ENCODE data around the gene BTAF1.
"Not testable (repeated sequence)": the region's sequence is repeated elsewhere in the genome, so short reads cannot be mapped to it uniquely, and the experiment has no call there.

Gene BTAF1

GRCh38 chr10:92025340-92025739, 101.8 kb downstream of the BTAF1 start:
- not testable (repeated sequence) for H3K4me2 ChIP-seq (ENCODE audit: low read length); H3K27ac ChIP-seq (ENCODE audit: low read depth, low read length); H2BK5ac ChIP-seq (ENCODE audit: low read length); H3K27me3 ChIP-seq (ENCODE audit: insufficient read depth, low read length, poor library complexity); H3K56ac ChIP-seq (ENCODE audit: low read length); H4K8ac ChIP-seq (ENCODE audit: low read depth, low read length); H3K4me1 ChIP-seq (ENCODE audit: control insufficient read depth, low read depth, low read length); H3K79me2 ChIP-seq (ENCODE audit: control insufficient read depth, insufficient read depth, low read length); H3K79me1 ChIP-seq (ENCODE audit: low read length); H3K9ac ChIP-seq (ENCODE audit: low read length); DNase-seq; H3K4ac ChIP-seq (ENCODE audit: low read depth, low read length); H3K23ac ChIP-seq (ENCODE audit: low read length); H3K36me3 ChIP-seq (ENCODE audit: control insufficient read depth, insufficient read depth, low read length); H3K4me3 ChIP-seq (ENCODE audit: low read length); H3K18ac ChIP-seq (ENCODE audit: low read length); H2AK5ac ChIP-seq (ENCODE audit: low read length); H2BK15ac ChIP-seq (replicated peaks; ENCODE audit: low read depth); H2BK120ac ChIP-seq (ENCODE audit: low read depth, low read length); H4K5ac ChIP-seq (ENCODE audit: low read length)
- WGBS (ENCODE audit: extremely low coverage, insufficient coverage, low lambda C conversion rate), result no CpG with 5 or more reads among the region's 3 CpGs

GRCh38 chr10:92027141-92027540, 103.6 kb downstream of the BTAF1 start:
- no CpG with 5 or more reads among the region's 4 CpGs for WGBS (ENCODE audit: extremely low coverage, insufficient coverage, low lambda C conversion rate)
- no peak overlapping the region for H3K4me3 ChIP-seq (ENCODE audit: low read length)
- no peaks in the 10 kb centered on the region for H3K79me2 ChIP-seq (ENCODE audit: control insufficient read depth, insufficient read depth, low read length)
- H2AK5ac ChIP-seq (ENCODE audit: low read length), result no peak overlapping the region
- no peaks in the 10 kb centered on the region for H3K4me1 ChIP-seq (ENCODE audit: control insufficient read depth, low read depth, low read length)
- H3K36me3 ChIP-seq (ENCODE audit: control insufficient read depth, insufficient read depth, low read length), result peaks cover 4% of the 10 kb centered on the region
- no peak overlapping the region for H3K9ac ChIP-seq (ENCODE audit: low read length)
- H4K5ac ChIP-seq (ENCODE audit: low read length), result no peak overlapping the region
- no peak overlapping the region for H3K4ac ChIP-seq (ENCODE audit: low read depth, low read length)
- no peak overlapping the region for H3K27ac ChIP-seq (ENCODE audit: low read depth, low read length)
- H3K4me2 ChIP-seq (ENCODE audit: low read length), result no peak overlapping the region
- no peak overlapping the region for H4K8ac ChIP-seq (ENCODE audit: low read depth, low read length)
- H2BK15ac ChIP-seq (replicated peaks; ENCODE audit: low read depth), result no peak overlapping the region
- H2BK5ac ChIP-seq (ENCODE audit: low read length), result no peak overlapping the region
- DNase-seq, result no peak
- no peak overlapping the region for H3K18ac ChIP-seq (ENCODE audit: low read length)
- no peaks in the 10 kb centered on the region for H3K79me1 ChIP-seq (ENCODE audit: low read length)
- H3K27me3 ChIP-seq (ENCODE audit: insufficient read depth, low read length, poor library complexity), result no peaks in the 10 kb centered on the region
- no peak overlapping the region for H3K23ac ChIP-seq (ENCODE audit: low read length)
- H2BK120ac ChIP-seq (ENCODE audit: low read depth, low read length), result no peak overlapping the region
- H3K56ac ChIP-seq (ENCODE audit: low read length), result no peak overlapping the region

- no peaks in the 10 kb centered on the region for H3K79me2 ChIP-seq (ENCODE audit: control insufficient read depth, insufficient read depth, low read length)
- H3K18ac ChIP-seq (ENCODE audit: low read length), result no peak overlapping the region
- no peak overlapping the region for H2BK120ac ChIP-seq (ENCODE audit: low read depth, low read length)
- peaks cover 4% of the 10 kb centered on the region for H3K4me1 ChIP-seq (ENCODE audit: control insufficient read depth, low read depth, low read length)
- H4K5ac ChIP-seq (ENCODE audit: low read length), result no peak overlapping the region
- H3K27ac ChIP-seq (ENCODE audit: low read depth, low read length), result no peak overlapping the region
- no peak overlapping the region for H2BK5ac ChIP-seq (ENCODE audit: low read length)
- H3K27me3 ChIP-seq (ENCODE audit: insufficient read depth, low read length, poor library complexity), result no peaks in the 10 kb centered on the region
- H3K56ac ChIP-seq (ENCODE audit: low read length), result no peak overlapping the region
- no peak overlapping the region for H2BK15ac ChIP-seq (replicated peaks; ENCODE audit: low read depth)
- H4K8ac ChIP-seq (ENCODE audit: low read depth, low read length), result no peak overlapping the region
- H3K36me3 ChIP-seq (ENCODE audit: control insufficient read depth, insufficient read depth, low read length), result peaks cover 3% of the 10 kb centered on the region
- no peak overlapping the region for H3K23ac ChIP-seq (ENCODE audit: low read length)
- H3K4me2 ChIP-seq (ENCODE audit: low read length), result no peak overlapping the region
- no peak overlapping the region for H3K4ac ChIP-seq (ENCODE audit: low read depth, low read length)
- H3K79me1 ChIP-seq (ENCODE audit: low read length), result no peaks in the 10 kb centered on the region
- H2AK5ac ChIP-seq (ENCODE audit: low read length), result no peak overlapping the region
- H3K4me3 ChIP-seq (ENCODE audit: low read length), result no peak overlapping the region
- DNase-seq, result no peak
- no CpG with 5 or more reads among the region's 3 CpGs for WGBS (ENCODE audit: extremely low coverage, insufficient coverage, low lambda C conversion rate)
- no peak overlapping the region for H3K9ac ChIP-seq (ENCODE audit: low read length)
These were observed 108.0 kb downstream of the BTAF1 start for GRCh38 chr10:92031580-92031979.

GRCh38 chr10:92033070-92033469, 109.5 kb downstream of the BTAF1 start:
- H2BK120ac ChIP-seq (ENCODE audit: low read depth, low read length); H3K56ac ChIP-seq (ENCODE audit: low read length); H3K18ac ChIP-seq (ENCODE audit: low read length); H3K4me2 ChIP-seq (ENCODE audit: low read length); H3K27me3 ChIP-seq (ENCODE audit: insufficient read depth, low read length, poor library complexity); H2AK5ac ChIP-seq (ENCODE audit: low read length); H2BK5ac ChIP-seq (ENCODE audit: low read length); H3K9ac ChIP-seq (ENCODE audit: low read length); H2BK15ac ChIP-seq (replicated peaks; ENCODE audit: low read depth); H4K5ac ChIP-seq (ENCODE audit: low read length); H3K27ac ChIP-seq (ENCODE audit: low read depth, low read length); H3K23ac ChIP-seq (ENCODE audit: low read length); H3K79me2 ChIP-seq (ENCODE audit: control insufficient read depth, insufficient read depth, low read length); H3K79me1 ChIP-seq (ENCODE audit: low read length); H3K36me3 ChIP-seq (ENCODE audit: control insufficient read depth, insufficient read depth, low read length); H3K4me3 ChIP-seq (ENCODE audit: low read length); H4K8ac ChIP-seq (ENCODE audit: low read depth, low read length); H3K4ac ChIP-seq (ENCODE audit: low read depth, low read length); H3K4me1 ChIP-seq (ENCODE audit: control insufficient read depth, low read depth, low read length): not testable (repeated sequence)
- WGBS (ENCODE audit: extremely low coverage, insufficient coverage, low lambda C conversion rate), result no CpG with 5 or more reads among the region's 3 CpGs
- peak; percentile 87 for DNase-seq

- H2BK5ac ChIP-seq (ENCODE audit: low read length), result no peak overlapping the region
- no peaks in the 10 kb centered on the region for H3K79me1 ChIP-seq (ENCODE audit: low read length)
- WGBS (ENCODE audit: extremely low coverage, insufficient coverage, low lambda C conversion rate), result no CpG with 5 or more reads among the region's 1 CpG
- no peak overlapping the region for H4K5ac ChIP-seq (ENCODE audit: low read length)
- no peak overlapping the region for H3K23ac ChIP-seq (ENCODE audit: low read length)
- no peak overlapping the region for H3K9ac ChIP-seq (ENCODE audit: low read length)
- no peak overlapping the region for H3K18ac ChIP-seq (ENCODE audit: low read length)
- H3K27ac ChIP-seq (ENCODE audit: low read depth, low read length), result no peak overlapping the region
- H3K79me2 ChIP-seq (ENCODE audit: control insufficient read depth, insufficient read depth, low read length), result no peaks in the 10 kb centered on the region
- H2BK120ac ChIP-seq (ENCODE audit: low read depth, low read length), result no peak overlapping the region
- no peak overlapping the region for H3K4ac ChIP-seq (ENCODE audit: low read depth, low read length)
- no peak overlapping the region for H2AK5ac ChIP-seq (ENCODE audit: low read length)
- H3K36me3 ChIP-seq (ENCODE audit: control insufficient read depth, insufficient read depth, low read length), result no peaks in the 10 kb centered on the region
- H3K4me2 ChIP-seq (ENCODE audit: low read length), result no peak overlapping the region
- no peak overlapping the region for H4K8ac ChIP-seq (ENCODE audit: low read depth, low read length)
- no peak overlapping the region for H2BK15ac ChIP-seq (replicated peaks; ENCODE audit: low read depth)
- no peak overlapping the region for H3K56ac ChIP-seq (ENCODE audit: low read length)
- no peak for DNase-seq
- H3K27me3 ChIP-seq (ENCODE audit: insufficient read depth, low read length, poor library complexity), result no peaks in the 10 kb centered on the region
- peaks cover 3% of the 10 kb centered on the region for H3K4me1 ChIP-seq (ENCODE audit: control insufficient read depth, low read depth, low read length)
- H3K4me3 ChIP-seq (ENCODE audit: low read length), result no peak overlapping the region
These were observed 115.4 kb downstream of the BTAF1 start for GRCh38 chr10:92038949-92039348.

- no peaks in the 10 kb centered on the region for H3K36me3 ChIP-seq (ENCODE audit: control insufficient read depth, insufficient read depth, low read length)
- H3K4me2 ChIP-seq (ENCODE audit: low read length), result no peak overlapping the region
- no peaks in the 10 kb centered on the region for H3K79me2 ChIP-seq (ENCODE audit: control insufficient read depth, insufficient read depth, low read length)
- H3K18ac ChIP-seq (ENCODE audit: low read length), result no peak overlapping the region
- no peak overlapping the region for H3K23ac ChIP-seq (ENCODE audit: low read length)
- peak; percentile 66 for DNase-seq
- H3K79me1 ChIP-seq (ENCODE audit: low read length), result no peaks in the 10 kb centered on the region
- H3K9ac ChIP-seq (ENCODE audit: low read length), result no peak overlapping the region
- peaks cover 1% of the 10 kb centered on the region for H3K4me1 ChIP-seq (ENCODE audit: control insufficient read depth, low read depth, low read length)
- no peak overlapping the region for H3K56ac ChIP-seq (ENCODE audit: low read length)
- no CpG with 5 or more reads among the region's 5 CpGs for WGBS (ENCODE audit: extremely low coverage, insufficient coverage, low lambda C conversion rate)
- no peak overlapping the region for H2BK5ac ChIP-seq (ENCODE audit: low read length)
- no peak overlapping the region for H4K5ac ChIP-seq (ENCODE audit: low read length)
- H3K4ac ChIP-seq (ENCODE audit: low read depth, low read length), result no peak overlapping the region
- H3K4me3 ChIP-seq (ENCODE audit: low read length), result no peak overlapping the region
- H2AK5ac ChIP-seq (ENCODE audit: low read length), result no peak overlapping the region
- H4K8ac ChIP-seq (ENCODE audit: low read depth, low read length), result no peak overlapping the region
- no peak overlapping the region for H2BK15ac ChIP-seq (replicated peaks; ENCODE audit: low read depth)
- no peaks in the 10 kb centered on the region for H3K27me3 ChIP-seq (ENCODE audit: insufficient read depth, low read length, poor library complexity)
- no peak overlapping the region for H2BK120ac ChIP-seq (ENCODE audit: low read depth, low read length)
- no peak overlapping the region for H3K27ac ChIP-seq (ENCODE audit: low read depth, low read length)
These were observed 119.0 kb downstream of the BTAF1 start for GRCh38 chr10:92042541-92042940.

Measured in mesendoderm (in vitro differentiated cells).